IMR-90 (cell line): ENCODE measurements around the gene XPNPEP2. TPM values are rescaled to one million over a fixed set of nuclear protein-coding genes. Genes with fewer than 3 reads are reported as not detected.
A peak's percentile ranks its signal among the peaks of the same experiment; 100 is the strongest.

ENCODE experiments used
- ATAC-seq: fragments of 200-7000 bp; cut with Tn5 transposase; 2 replicates; pipeline ENCODE4 v1.9.1; 2020; ENCODE audit warnings: low read depth, mild to moderate bottlenecking, moderate library complexity
- BruUV-seq: library from RNA; stranded (reverse); fragments of 400-500 nt; replicated peaks from 2 replicates; lab custom pipeline; 2021; lab: Mats Ljungman, UMichigan
- CTCF ChIA-PET: fragments of 300-600 bp; formaldehyde crosslinking; extraction: SDS; loops from one replicate; lab custom pipeline; 2021; ENCODE audit warnings: antibody characterized with exemption; lab: Yijun Ruan, JAX
- POLR2A ChIA-PET: fragments of 300-600 bp; sonication (Branson Sonifier 250); formaldehyde crosslinking; loops from one replicate; lab custom pipeline; 2022; ENCODE audit warnings: antibody characterized with exemption; ENCODE audit not compliant: unreplicated experiment; lab: Charles Lee
- DNase-seq: peaks from one replicate; pipeline ENCODE4 v3.0.0; 2013
- H2AFZ ChIP-seq: replicated peaks from 2 replicates; pipeline ENCODE3; 2013; ENCODE audit warnings: low read length, mild to moderate bottlenecking; ENCODE audit not compliant: poor library complexity
- H2AK5ac ChIP-seq: 2 replicates; pipeline ENCODE4 v1.6.1; 2013; ENCODE audit warnings: low read depth, low read length, inconsistent platforms
- H2AK9ac ChIP-seq: replicated peaks from 2 replicates; pipeline ENCODE3; 2013; ENCODE audit warnings: mild to moderate bottlenecking, low read depth, low read length, moderate library complexity; ENCODE audit not compliant: poor library complexity
- H2BK120ac ChIP-seq: 2 replicates; pipeline ENCODE4 v1.6.1; 2013; ENCODE audit warnings: low read depth, low read length, inconsistent platforms
- H2BK15ac ChIP-seq: 3 replicates; pipeline ENCODE4 v1.6.1; 2013; ENCODE audit warnings: low read depth, low read length, inconsistent platforms
- H2BK20ac ChIP-seq: 2 replicates; pipeline ENCODE4 v1.6.1; 2013; ENCODE audit warnings: low read depth, mild to moderate bottlenecking, inconsistent platforms, low read length, moderate library complexity
- H2BK5ac ChIP-seq: 2 replicates; pipeline ENCODE4 v1.6.1; 2013; ENCODE audit warnings: mild to moderate bottlenecking, low read depth, low read length, inconsistent platforms; ENCODE audit not compliant: poor library complexity, severe bottlenecking
- H3K14ac ChIP-seq: replicated peaks from 2 replicates; pipeline ENCODE4 v1.6.1; 2013; ENCODE audit warnings: low read depth, low read length, inconsistent platforms
- H3K18ac ChIP-seq: 2 replicates; pipeline ENCODE4 v1.6.1; 2013; ENCODE audit warnings: low read depth, low read length, control low read depth
- H3K23ac ChIP-seq: 2 replicates; pipeline ENCODE4 v1.6.1; 2013; ENCODE audit warnings: low read depth, low read length, inconsistent platforms
- H3K27ac ChIP-seq: 2 replicates; pipeline ENCODE4 v1.5.1; 2013; ENCODE audit warnings: mild to moderate bottlenecking, control low read depth, low read length; ENCODE audit not compliant: insufficient read depth
- H3K27me3 ChIP-seq: 2 replicates; pipeline ENCODE4 v1.6.1; 2013; ENCODE audit warnings: low read length; ENCODE audit not compliant: control insufficient read depth, insufficient read depth
- H3K36me3 ChIP-seq: 2 replicates; pipeline ENCODE4 v1.6.1; 2013; ENCODE audit warnings: low read length, mixed read lengths; ENCODE audit not compliant: control insufficient read depth, insufficient read depth
- H3K4ac ChIP-seq: 2 replicates; pipeline ENCODE4 v1.6.1; 2013; ENCODE audit warnings: low read depth, low read length, inconsistent platforms
- H3K4me1 ChIP-seq: 2 replicates; pipeline ENCODE4 v1.6.1; 2013; ENCODE audit warnings: low read length, mixed read lengths; ENCODE audit not compliant: control insufficient read depth, insufficient read depth
- H3K4me2 ChIP-seq: 2 replicates; pipeline ENCODE4 v1.6.1; 2013; ENCODE audit warnings: low read depth, mild to moderate bottlenecking, control low read depth, low read length, moderate library complexity
- H3K4me3 ChIP-seq: 2 replicates; pipeline ENCODE4 v1.5.1; 2013; ENCODE audit warnings: low read depth, mild to moderate bottlenecking, control low read depth, low read length, moderate library complexity; ENCODE audit not compliant: insufficient read depth
- H3K56ac ChIP-seq: 2 replicates; pipeline ENCODE4 v1.6.1; 2013; ENCODE audit warnings: low read length, inconsistent platforms; ENCODE audit not compliant: insufficient read depth; ENCODE audit errors: extremely low read depth
- H3K79me1 ChIP-seq, 2 experiments: 2 replicates each; pipeline ENCODE4 v1.6.1; 2013; ENCODE audit warnings: low read length in 2 of 2, inconsistent platforms in 1 of 2, low read depth in 1 of 2
- H3K9ac ChIP-seq: 2 replicates; pipeline ENCODE4 v1.6.1; 2013; ENCODE audit warnings: low read depth, low read length, control low read depth
- H3K9me1 ChIP-seq: 2 replicates; pipeline ENCODE4 v1.6.1; 2013; ENCODE audit warnings: low read length, inconsistent platforms; ENCODE audit not compliant: insufficient read depth
- H3K9me3 ChIP-seq: 2 replicates; pipeline ENCODE4 v1.6.1; 2013; ENCODE audit warnings: low read length; ENCODE audit not compliant: control insufficient read depth, insufficient read depth
- H4K20me1 ChIP-seq: 2 replicates; pipeline ENCODE4 v1.6.1; 2013; ENCODE audit warnings: low read length, inconsistent platforms; ENCODE audit not compliant: insufficient read depth
- H4K5ac ChIP-seq: 2 replicates; pipeline ENCODE4 v1.6.1; 2013; ENCODE audit warnings: mild to moderate bottlenecking, low read depth, low read length, control low read depth
- H4K8ac ChIP-seq, 2 experiments: 2 replicates each; pipeline ENCODE4 v1.6.1; 2013; ENCODE audit warnings: low read depth in 2 of 2, low read length in 2 of 2, control low read depth in 1 of 2, inconsistent platforms in 1 of 2
- H4K91ac ChIP-seq: 2 replicates; pipeline ENCODE4 v1.6.1; 2013; ENCODE audit warnings: low read depth, low read length, inconsistent platforms; ENCODE audit not compliant: insufficient read depth
- BHLHE40 ChIP-seq: fragments of 150-350 bp; IDR thresholded peaks from 2 replicates; pipeline ENCODE4 v1.6.1; 2016; ENCODE audit warnings: mild to moderate bottlenecking, low read depth, low read length
- CEBPB ChIP-seq: IDR thresholded peaks from 2 replicates; pipeline ENCODE4 v1.6.1; 2012; ENCODE audit warnings: low read depth, low read length, improper control_type of control experiment
- CHD1 ChIP-seq: IDR thresholded peaks from 2 replicates; pipeline ENCODE4 v1.6.1; 2012; ENCODE audit warnings: low read depth, low read length, improper control_type of control experiment
- CTCF ChIP-seq: conservative IDR thresholded peaks from 2 replicates; pipeline ENCODE4 v1.5.1; 2012; ENCODE audit warnings: mild to moderate bottlenecking, low read depth, low read length, improper control_type of control experiment
- ELK1 ChIP-seq: fragments of 150-350 bp; IDR thresholded peaks from 2 replicates; pipeline ENCODE4 v1.6.1; 2016; ENCODE audit warnings: low read depth, mild to moderate bottlenecking, low read length, moderate library complexity, borderline replicate concordance
- FOS ChIP-seq: fragments of 150-350 bp; IDR thresholded peaks from 2 replicates; pipeline ENCODE4 v1.6.1; 2016; ENCODE audit warnings: low read depth, low read length
- MAFK ChIP-seq: IDR thresholded peaks from 2 replicates; pipeline ENCODE4 v1.6.1; 2012; ENCODE audit warnings: low read depth, low read length, improper control_type of control experiment
- MAZ ChIP-seq: IDR thresholded peaks from 2 replicates; pipeline ENCODE4 v1.6.1; 2012; ENCODE audit warnings: low read depth, mild to moderate bottlenecking, low read length, improper control_type of control experiment, moderate library complexity, borderline replicate concordance
- MXI1 ChIP-seq: IDR thresholded peaks from 2 replicates; pipeline ENCODE4 v1.6.1; 2012; ENCODE audit warnings: low read depth, mild to moderate bottlenecking, low read length, moderate library complexity, borderline replicate concordance
- NFE2L2 ChIP-seq: fragments of 150-350 bp; IDR thresholded peaks from 2 replicates; pipeline ENCODE4 v1.6.1; 2016; ENCODE audit warnings: low read depth, mild to moderate bottlenecking, low read length
- POLR2A ChIP-seq: IDR thresholded peaks from 2 replicates; pipeline ENCODE4 v1.6.1; 2012; ENCODE audit warnings: mild to moderate bottlenecking, low read depth, low read length
- RAD21 ChIP-seq: IDR thresholded peaks from 2 replicates; pipeline ENCODE4 v1.6.1; 2012; ENCODE audit warnings: low read length, improper control_type of control experiment
- RCOR1 ChIP-seq: IDR thresholded peaks from 2 replicates; pipeline ENCODE4 v1.6.1; 2012; ENCODE audit warnings: mild to moderate bottlenecking, low read length, improper control_type of control experiment; ENCODE audit not compliant: insufficient replicate concordance
- RFX5 ChIP-seq: IDR thresholded peaks from 2 replicates; pipeline ENCODE4 v1.8.0; 2012; ENCODE audit warnings: low read depth, mild to moderate bottlenecking, low read length, moderate library complexity
- SMC3 ChIP-seq: fragments of 150-350 bp; IDR thresholded peaks from 2 replicates; pipeline ENCODE4 v1.6.1; 2016; ENCODE audit warnings: low read depth, mild to moderate bottlenecking, antibody characterized with exemption, low read length, moderate library complexity
- WGBS, 2 experiments: methylation state at CpG; one replicate each; pipeline versions ENCODE4 v1.1.5 to v1.1.7; 2013; ENCODE audit warnings: missing lambda C conversion rate in 2 of 2; ENCODE audit not compliant: insufficient read length in 1 of 2; ENCODE audit errors: extremely low coverage in 2 of 2; 5-methylcytosine and 5-hydroxymethylcytosine counted together
- dilution Hi-C: fragments of 300-500 bp; cut with HindIII; formaldehyde crosslinking; loops from one replicate; pipeline ENCODE4 v1.14.3; 2018; ENCODE audit warnings: low sequenced_read_pairs; ENCODE audit not compliant: unreplicated experiment
- in situ Hi-C: fragments of 300-500 bp; cut with MboI; formaldehyde crosslinking; loops from 3 replicates; pipeline ENCODE4 v1.14.3; 2019; ENCODE audit warnings: low sequenced_read_pairs, inconsistent platforms, mixed read lengths
- intact Hi-C: fragments of 100-400 bp; cut with micrococcal nuclease; formaldehyde crosslinking; loops from 2 replicates; pipeline ENCODE4 v1.10.0; 2022
- polyA plus RNA-seq, 3 experiments: library from polyadenylated mRNA; depleted of rRNA; stranded (reverse); fragments of >200 nt; gene quantifications; 2 replicates each; pipeline ENCODE4 v1.2.3, GENCODE V29; 2012; ENCODE audit warnings: low replicate concordance in 1 of 3
- total RNA-seq: library from RNA; depleted of rRNA; stranded (reverse); fragments of >200 nt; gene quantifications from 2 replicates; pipeline ENCODE4 v1.2.3, GENCODE V29; 2012
- TF ChIP-seq, protein P1 (sequence below): fragments of 150-350 bp; IDR thresholded peaks from 2 replicates; pipeline ENCODE4 v1.6.1; 2017; ENCODE audit warnings: mild to moderate bottlenecking, antibody characterized with exemption, low read length, low read depth

Gene XPNPEP2
- total and polyA plus RNA-seq, 2 of the 4 experiments (the other 2 are of a cell fraction), result under 0.01 to 0.07 TPM

DNA sequence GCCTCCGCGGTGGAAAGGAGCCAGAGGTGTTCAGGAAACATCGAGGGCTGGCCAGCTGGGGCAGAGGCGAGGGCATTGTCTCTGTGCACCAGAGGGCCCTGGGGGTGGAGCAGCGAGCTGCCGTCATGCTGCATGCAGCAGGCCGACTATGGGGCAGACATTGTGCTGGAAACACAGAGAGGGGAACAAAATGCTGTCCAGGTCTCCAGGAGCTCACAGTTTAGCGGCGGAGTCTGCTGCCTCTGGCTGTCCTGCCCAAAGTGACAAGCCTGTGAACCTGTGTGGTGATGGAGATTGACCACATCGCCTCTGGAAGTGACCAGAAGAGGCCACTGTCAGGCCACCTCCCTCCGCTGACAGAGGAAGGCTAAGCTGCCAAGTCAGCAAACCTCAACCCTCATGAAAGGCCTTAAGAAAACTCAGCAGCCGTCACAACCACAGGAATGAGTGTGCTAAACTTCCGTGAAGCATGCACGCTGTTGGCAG lies 20.8 kb downstream of the XPNPEP2 start:
- H3K79me1 ChIP-seq, result no peaks in the 10 kb centered on the region
- no peak overlapping the region for H4K91ac ChIP-seq
- no peak overlapping the region for H3K9ac ChIP-seq
- H4K20me1 ChIP-seq, result no peaks in the 10 kb centered on the region
- H3K4me1 ChIP-seq, result no peaks in the 10 kb centered on the region
- H2AFZ ChIP-seq, result peak overlapping the region; percentile 77
- no TSS peak for BruUV-seq
- dilution Hi-C loops (no loop called here), intact Hi-C loops (no loop called here), in situ Hi-C loops (no loop called here)
- no peak overlapping the region for H3K18ac ChIP-seq
- H3K4ac ChIP-seq, result no peak overlapping the region
- H3K9me1 ChIP-seq, result no peaks in the 10 kb centered on the region
- no peaks in the 10 kb centered on the region for H3K9me3 ChIP-seq
- no peaks in the 10 kb centered on the region for H3K36me3 ChIP-seq
- H4K8ac ChIP-seq, result no peak overlapping the region
- 42% methylated on average over 12 of the region's 14 CpGs; no CpG with 5 or more reads in 1 of the 2 experiments for WGBS, 2 experiments
- H3K27ac ChIP-seq, result no peak overlapping the region
- CTCF ChIA-PET, result no interaction called here
- no peak overlapping the region for H3K56ac ChIP-seq
- peak; percentile 83 for DNase-seq
- H2BK20ac ChIP-seq, result no peak overlapping the region
- peak; percentile 86 for ATAC-seq
- no peak overlapping the region for H3K4me3 ChIP-seq
- no peak overlapping the region for H3K4me2 ChIP-seq
- no peak overlapping the region for H3K14ac ChIP-seq
- POLR2A ChIA-PET, result no interaction called here
- H3K27me3 ChIP-seq, result peaks cover 2% of the 10 kb centered on the region; the same call in 1 of the 2 replicates
- no peak overlapping the region for H3K23ac ChIP-seq
- H2AK5ac ChIP-seq, result no peak overlapping the region
- no peak overlapping the region for H2BK5ac ChIP-seq
- no peak overlapping the region for H2BK120ac ChIP-seq
- no peak overlapping the region for H2BK15ac ChIP-seq
- no peak overlapping the region for H4K5ac ChIP-seq
- TF ChIP-seq CEBPB, result no peak
- peak; percentile 93 for TF ChIP-seq MAFK
- TF ChIP-seq CHD1, result no peak
- no peak for TF ChIP-seq FOS
- no peak for TF ChIP-seq RCOR1
- TF ChIP-seq CTCF, result peak; percentile 17; the same call in 1 of the 2 replicates
- no peak for TF ChIP-seq SMC3
- TF ChIP-seq BHLHE40, result peak; percentile 44; the same call in 1 of the 2 replicates
- no peak for TF ChIP-seq ELK1
- TF ChIP-seq, protein P1, sequence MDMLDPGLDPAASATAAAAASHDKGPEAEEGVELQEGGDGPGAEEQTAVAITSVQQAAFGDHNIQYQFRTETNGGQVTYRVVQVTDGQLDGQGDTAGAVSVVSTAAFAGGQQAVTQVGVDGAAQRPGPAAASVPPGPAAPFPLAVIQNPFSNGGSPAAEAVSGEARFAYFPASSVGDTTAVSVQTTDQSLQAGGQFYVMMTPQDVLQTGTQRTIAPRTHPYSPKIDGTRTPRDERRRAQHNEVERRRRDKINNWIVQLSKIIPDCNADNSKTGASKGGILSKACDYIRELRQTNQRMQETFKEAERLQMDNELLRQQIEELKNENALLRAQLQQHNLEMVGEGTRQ, result no peak
- TF ChIP-seq NFE2L2, result peak; percentile 11; the same call in 1 of the 2 replicates
- no peak; the same call in 1 of the 2 replicates for TF ChIP-seq RAD21
- TF ChIP-seq POLR2A, result no peak
- no peak for TF ChIP-seq MAZ
- TF ChIP-seq RFX5, result no peak
- TF ChIP-seq MXI1, result no peak
- no peak overlapping the region for H2AK9ac ChIP-seq
